Raji (cell line): ENCODE data around the gene NF1.
A peak's percentile ranks its signal among the peaks of the same experiment; 100 is the strongest.

ENCODE experiments used
- POLR2A ChIP-seq: IDR thresholded peaks from 2 replicates; pipeline ENCODE4 v1.6.1; 2011; ENCODE audit warnings: low read depth, low read length, control low read depth; ENCODE audit not compliant: insufficient read depth

The NF1 gene, protein sequence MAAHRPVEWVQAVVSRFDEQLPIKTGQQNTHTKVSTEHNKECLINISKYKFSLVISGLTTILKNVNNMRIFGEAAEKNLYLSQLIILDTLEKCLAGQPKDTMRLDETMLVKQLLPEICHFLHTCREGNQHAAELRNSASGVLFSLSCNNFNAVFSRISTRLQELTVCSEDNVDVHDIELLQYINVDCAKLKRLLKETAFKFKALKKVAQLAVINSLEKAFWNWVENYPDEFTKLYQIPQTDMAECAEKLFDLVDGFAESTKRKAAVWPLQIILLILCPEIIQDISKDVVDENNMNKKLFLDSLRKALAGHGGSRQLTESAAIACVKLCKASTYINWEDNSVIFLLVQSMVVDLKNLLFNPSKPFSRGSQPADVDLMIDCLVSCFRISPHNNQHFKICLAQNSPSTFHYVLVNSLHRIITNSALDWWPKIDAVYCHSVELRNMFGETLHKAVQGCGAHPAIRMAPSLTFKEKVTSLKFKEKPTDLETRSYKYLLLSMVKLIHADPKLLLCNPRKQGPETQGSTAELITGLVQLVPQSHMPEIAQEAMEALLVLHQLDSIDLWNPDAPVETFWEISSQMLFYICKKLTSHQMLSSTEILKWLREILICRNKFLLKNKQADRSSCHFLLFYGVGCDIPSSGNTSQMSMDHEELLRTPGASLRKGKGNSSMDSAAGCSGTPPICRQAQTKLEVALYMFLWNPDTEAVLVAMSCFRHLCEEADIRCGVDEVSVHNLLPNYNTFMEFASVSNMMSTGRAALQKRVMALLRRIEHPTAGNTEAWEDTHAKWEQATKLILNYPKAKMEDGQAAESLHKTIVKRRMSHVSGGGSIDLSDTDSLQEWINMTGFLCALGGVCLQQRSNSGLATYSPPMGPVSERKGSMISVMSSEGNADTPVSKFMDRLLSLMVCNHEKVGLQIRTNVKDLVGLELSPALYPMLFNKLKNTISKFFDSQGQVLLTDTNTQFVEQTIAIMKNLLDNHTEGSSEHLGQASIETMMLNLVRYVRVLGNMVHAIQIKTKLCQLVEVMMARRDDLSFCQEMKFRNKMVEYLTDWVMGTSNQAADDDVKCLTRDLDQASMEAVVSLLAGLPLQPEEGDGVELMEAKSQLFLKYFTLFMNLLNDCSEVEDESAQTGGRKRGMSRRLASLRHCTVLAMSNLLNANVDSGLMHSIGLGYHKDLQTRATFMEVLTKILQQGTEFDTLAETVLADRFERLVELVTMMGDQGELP (N-terminal part only)

GRCh38 chr17:31094600-31095235 is at the start of gene NF1:
Gene NF1 (plus strand): TSS chr17:31094977. CDS start chr17:31095310, 333 bp downstream.
- peak; percentile 73 for TF ChIP-seq POLR2A

DNA sequence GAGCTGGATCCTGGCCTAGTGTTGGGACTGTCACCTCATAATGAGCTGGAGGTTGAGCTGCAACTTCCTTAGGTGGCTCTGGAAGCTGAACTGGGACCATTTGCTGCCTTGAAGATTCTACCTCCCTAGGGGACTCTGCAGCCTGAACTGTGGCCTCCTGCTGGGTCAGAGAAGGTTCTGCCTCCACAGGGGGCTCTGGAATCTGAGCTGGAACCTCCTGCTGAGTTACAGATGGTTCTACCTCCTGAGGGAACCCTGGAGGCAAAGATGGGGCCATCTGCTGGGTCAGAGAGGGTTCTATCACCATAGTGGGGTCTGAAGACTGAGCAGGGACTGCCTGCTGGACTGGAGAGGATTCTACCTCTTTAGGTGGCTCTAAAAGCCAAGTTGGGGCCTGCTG is 46.6 kb upstream of the NF1 start:
- TF ChIP-seq POLR2A = no peak

GRCh38 chr17:31048780-31049179 is 46.0 kb upstream of the NF1 start:
- no peak for TF ChIP-seq POLR2A

DNA sequence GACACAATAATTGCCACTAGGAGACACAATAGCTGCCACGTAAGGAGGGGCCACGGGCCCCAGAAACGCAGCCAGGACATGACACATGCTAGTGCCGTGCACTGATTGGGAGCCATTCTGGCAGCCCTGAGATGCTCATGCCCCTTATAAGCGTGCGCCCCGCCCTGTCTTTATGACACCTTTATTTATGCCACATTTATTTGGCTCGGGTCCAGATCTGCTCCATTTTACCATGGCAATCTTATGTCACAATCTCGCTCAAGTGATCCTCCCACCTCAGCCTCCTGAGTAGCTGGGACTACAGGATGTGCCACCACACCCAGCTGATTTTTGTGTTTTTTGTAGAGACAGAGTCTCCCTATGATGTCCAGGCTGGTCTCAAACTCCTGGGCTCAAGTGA is 43.8 kb upstream of the NF1 start:
- TF ChIP-seq POLR2A = no peak

GRCh38 chr17:31051506-31051905 is 43.3 kb upstream of the NF1 start:
- TF ChIP-seq POLR2A = no peak

GRCh38 chr17:31052187-31052889 is 42.4 kb upstream of the NF1 start:
- no peak for TF ChIP-seq POLR2A

DNA sequence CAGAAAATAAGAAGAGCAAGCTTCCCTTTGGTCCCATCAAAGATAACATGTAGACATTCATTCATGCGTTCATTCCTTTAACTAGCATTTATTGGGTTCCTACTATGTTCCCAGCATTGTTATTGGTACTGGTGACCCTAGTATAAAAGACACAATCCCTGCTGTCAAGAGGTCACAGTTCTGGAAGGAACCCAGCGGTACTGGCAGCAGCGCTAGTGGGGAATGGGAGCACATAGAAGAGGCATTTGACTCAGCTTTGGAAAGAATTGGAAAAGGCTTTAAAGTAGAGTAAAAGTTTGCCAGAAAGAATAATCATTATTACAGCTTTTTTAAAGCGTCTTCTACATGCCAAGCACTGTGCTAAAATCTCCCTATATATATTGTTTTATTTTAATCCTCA is 41.7 kb upstream of the NF1 start:
- TF ChIP-seq POLR2A = no peak

- TF ChIP-seq POLR2A = no peak
Observed at GRCh38 chr17:31054761-31055160, 40.0 kb upstream of the NF1 start.

DNA sequence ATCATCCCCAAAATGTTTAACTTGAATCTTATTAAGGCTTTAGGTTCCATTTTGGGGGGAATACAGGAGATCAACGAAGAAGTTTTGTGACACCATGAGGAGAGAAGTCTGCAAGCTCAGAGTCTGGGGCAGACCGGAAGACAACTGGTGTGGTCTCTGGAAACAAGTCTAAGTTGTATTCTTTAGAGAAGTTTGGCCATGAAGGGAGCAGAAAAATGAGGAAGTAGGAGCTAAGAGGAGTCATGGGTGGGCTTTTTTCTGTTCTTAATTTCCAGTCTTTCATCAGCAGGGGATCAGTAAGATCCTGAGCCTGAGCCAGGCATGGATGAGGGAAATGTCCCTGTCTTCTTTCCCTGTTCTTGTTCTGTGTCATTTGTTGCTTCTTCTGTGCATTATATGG is 35.8 kb upstream of the NF1 start:
- no peak for TF ChIP-seq POLR2A

DNA sequence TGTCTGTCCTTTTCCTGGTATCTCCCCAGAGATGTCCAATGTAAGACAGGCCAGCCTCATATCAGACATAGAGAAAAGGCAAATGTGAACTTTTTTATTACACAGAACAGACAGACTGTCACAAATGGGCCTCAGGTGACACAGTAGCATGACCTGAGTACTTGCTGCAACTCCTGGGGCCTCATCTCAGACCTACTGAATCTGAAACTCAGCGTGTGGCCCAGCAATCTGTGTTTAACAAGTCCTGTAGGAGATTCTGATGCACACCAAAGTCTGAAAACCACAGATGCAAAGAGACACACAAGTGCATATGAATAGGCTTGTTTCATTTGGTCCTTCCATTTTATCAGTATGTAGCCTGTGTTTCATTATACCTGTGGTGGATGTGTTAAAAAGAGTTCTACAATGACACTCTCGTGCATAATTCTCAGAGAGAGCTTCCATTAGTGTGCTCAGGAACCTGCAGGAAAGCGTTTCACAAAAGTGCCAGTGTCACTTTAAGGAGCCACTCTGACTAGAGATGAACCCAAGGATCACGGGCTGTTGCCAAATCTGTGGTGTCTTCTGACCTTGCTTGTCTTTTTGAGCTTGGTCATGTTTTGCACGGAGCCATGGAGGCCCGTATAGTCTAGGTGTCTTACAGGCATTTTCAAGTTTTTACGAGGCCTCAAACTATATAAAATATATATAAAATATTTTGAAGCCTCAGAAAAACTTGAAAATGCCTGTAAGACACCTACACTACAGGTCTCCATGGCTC is 33.8 kb upstream of the NF1 start:
- no peak for TF ChIP-seq POLR2A

DNA sequence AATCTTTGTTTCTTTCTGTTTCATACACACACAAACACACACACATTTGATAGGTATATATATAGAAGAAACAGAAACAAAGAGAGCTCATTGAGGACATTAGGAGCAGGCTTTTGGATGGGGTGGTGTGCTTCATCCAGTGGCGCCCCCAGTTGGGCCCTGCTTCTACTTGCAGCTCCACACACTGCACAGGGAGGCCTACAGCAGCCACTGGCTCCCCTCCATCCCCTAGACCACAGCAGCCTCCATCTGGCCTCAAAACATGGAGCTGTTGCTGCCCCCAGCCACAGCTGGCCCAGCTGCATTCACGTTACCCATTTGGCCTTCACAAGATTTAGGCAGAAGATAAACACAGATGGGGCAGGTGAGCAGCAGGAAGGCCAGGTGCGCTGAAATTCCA is 33.1 kb upstream of the NF1 start:
- no peak for TF ChIP-seq POLR2A

DNA sequence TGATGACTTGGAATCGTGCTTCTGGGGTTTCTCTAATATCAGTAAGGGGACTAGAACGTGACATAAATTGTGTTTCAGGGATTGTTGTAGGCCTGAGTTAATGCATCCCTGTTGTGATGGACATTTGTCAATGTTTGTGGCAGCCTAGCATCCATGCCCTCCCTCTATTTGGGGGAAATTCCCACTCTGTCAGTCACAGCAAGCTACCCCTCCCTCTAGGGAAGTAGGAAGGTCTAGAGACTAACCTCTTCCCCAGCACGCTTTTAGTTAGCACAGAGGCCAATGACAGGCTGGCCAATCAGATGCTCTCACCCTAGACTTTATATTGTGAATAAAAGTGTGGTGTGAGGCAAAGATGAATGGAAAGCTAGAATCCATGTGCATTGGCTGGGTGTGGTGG is 32.4 kb upstream of the NF1 start:
- no peak for TF ChIP-seq POLR2A

DNA sequence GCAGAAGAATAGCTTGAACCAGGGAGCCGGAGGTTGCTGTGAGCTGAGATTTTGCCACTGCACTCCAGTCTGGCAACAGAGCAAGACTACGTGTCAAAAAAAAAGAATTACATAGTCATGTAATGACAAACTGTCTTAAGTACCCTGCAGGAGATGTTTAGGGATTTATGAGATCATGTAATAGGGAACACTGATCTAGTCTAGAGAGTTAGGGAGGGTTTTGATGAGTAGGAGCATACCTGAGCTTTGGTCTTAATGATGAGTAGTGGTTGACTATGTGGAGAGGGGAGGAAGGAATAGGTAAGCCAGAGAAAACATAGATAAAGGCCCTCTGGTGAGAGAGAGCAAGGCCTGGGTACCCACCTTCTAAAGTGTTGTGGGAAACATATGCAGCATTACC is 30.1 kb upstream of the NF1 start:
- TF ChIP-seq POLR2A = no peak

- TF ChIP-seq POLR2A = no peak
Observed at GRCh38 chr17:31067691-31068184, 27.0 kb upstream of the NF1 start.

- TF ChIP-seq POLR2A = no peak
Observed at GRCh38 chr17:31068291-31068690, 26.5 kb upstream of the NF1 start.
